Stomach (tissue), 9 donors: ENCODE data around the gene TRAM2. TPM values are rescaled to one million over a fixed set of nuclear protein-coding genes. Genes with fewer than 3 reads are reported as not detected.

Experiments
- DNase-seq, 2 donors: peaks; one replicate each; pipeline versions ENCODE4 v3.0.0 to v3.0.0-alpha.2; 2013 to 2019
- H3K27ac ChIP-seq, 5 donors: fragments of 200-600 bp in 4 of 5; sonication (generic) in 4 of 5; one replicate each; pipeline ENCODE4 v1.5.1; 2013 to 2019; ENCODE audit warnings: mild to moderate bottlenecking in 1 of 5, moderate library complexity in 1 of 5
- H3K27me3 ChIP-seq, 3 donors: fragments of 200-600 bp; sonication (generic); one replicate each; pipeline ENCODE4 v1.5.1; 2017 to 2019; ENCODE audit warnings: mixed run types in 1 of 3
- H3K36me3 ChIP-seq, 4 donors: fragments of 200-600 bp; sonication (generic); 1 replicate in 3 of 4; 2 replicates in 1 of 4; pipeline ENCODE4 v1.5.1; 2016 to 2019
- H3K4me1 ChIP-seq, 4 donors: fragments of 200-600 bp; sonication (generic); one replicate each; pipeline ENCODE4 v1.5.1; 2016 to 2019
- H3K4me3 ChIP-seq, 4 donors: fragments of 200-600 bp; sonication (generic) in 3 of 4; one replicate each; pipeline ENCODE4 v1.5.1; 2016 to 2019; ENCODE audit warnings: mild to moderate bottlenecking in 1 of 4
- H3K9me3 ChIP-seq, 4 donors: fragments of 200-600 bp; sonication (generic); one replicate each; pipeline ENCODE4 v1.5.1; 2016 to 2019
- CTCF ChIP-seq, 7 experiments: fragments of 450-650 bp in 4 of 7; fragments of 200-600 bp in 3 of 7; sonication (generic) in 3 of 7; IDR thresholded peaks; one replicate each; pipeline ENCODE4 v1.5.1; 2016 to 2019; ENCODE audit warnings: antibody characterized with exemption in 7 of 7, control low read depth in 2 of 7, mild to moderate bottlenecking in 1 of 7
- EP300 ChIP-seq: sonication (generic); formaldehyde crosslinking; IDR thresholded peaks from one replicate; pipeline ENCODE4 v1.6.1; 2017; ENCODE audit warnings: antibody characterized with exemption
- POLR2A ChIP-seq, 4 donors: fragments of 450-650 bp; IDR thresholded peaks; one replicate each; pipeline ENCODE4 v1.6.1; 2016; ENCODE audit warnings: antibody characterized with exemption in 4 of 4, control low read depth in 2 of 4, mild to moderate bottlenecking in 1 of 4, moderate library complexity in 1 of 4
- POLR2AphosphoS5 ChIP-seq, 3 donors: sonication (generic); formaldehyde crosslinking; IDR thresholded peaks; one replicate each; pipeline ENCODE4 v1.6.1; 2016; ENCODE audit warnings: antibody characterized with exemption in 3 of 3
- WGBS, 5 donors: extraction: QIAGEN DNeasy Blood & Tissue Kit in 3 of 5; methylation state at CpG; one replicate each; pipeline versions ENCODE4 v1.1.5 to v1.1.7; 2013 to 2018; 5-methylcytosine and 5-hydroxymethylcytosine counted together
- intact Hi-C: fragments of 100-400 bp; cut with DNase I; formaldehyde crosslinking; loops from one replicate; pipeline ENCODE4 v1.15.1; 2023; ENCODE audit warnings: low total_unique reads
- polyA plus RNA-seq, 3 donors: library from polyadenylated mRNA; stranded (reverse); fragments of 200-250 nt; gene quantifications; one replicate each; pipeline ENCODE4 v1.2.3, GENCODE V29; 2013
- total RNA-seq, 5 donors: library from RNA; depleted of rRNA; stranded (reverse); fragments of >200 nt; gene quantifications; one replicate each; pipeline versions ENCODE4 v1.1.0 to v1.2.3, GENCODE V29; 2014 to 2016
- donor health status: healthy with polysubstance abuse.
- donor health status: Bipolar disorder and iron deficiency.
- donor health status: healthy.

Gene TRAM2
- total and polyA plus RNA-seq, 8 donors, result 1.4 to 14.1 (median 4.3) TPM

GRCh38 chr6:52597738-52598122 lies 20.9 kb upstream of the TRAM2 start:
- Histone ChIP-seq H3K4me3 (no peak overlapping the region), H3K9me3 (no peaks in the 10 kb centered on the region), H3K36me3 (no peaks in the 10 kb centered on the region), H3K27ac (peak overlapping the region in 2 of 5 donors; percentile 78), H3K4me1 (peaks cover 0 to 41% (median 25%) of the 10 kb centered on the region in 4 donors), H3K27me3 (no peaks in the 10 kb centered on the region)
- intact Hi-C loops, result loop anchor here (10.0 kb wide), 1 partner anchor 183 kb away; no protein-coding TSS in a partner anchor
- TF ChIP-seq EP300 (no peak), POLR2AphosphoS5 (IDR thresholded peaks at IDR 0.05) (no peak), CTCF (IDR thresholded peaks at IDR 0.05) (no peak), POLR2A (IDR thresholded peaks at IDR 0.05) (no peak)
- DNase-seq, result no peak

- intact Hi-C loops, result loop anchor here (10.0 kb wide), 1 partner anchor 182 kb away; no protein-coding TSS in a partner anchor
- peaks cover 0 to 41% (median 25%) of the 10 kb centered on the region in 4 donors for H3K4me1 ChIP-seq
- 48 to 68% (median 52%) methylated on average over 2 of the region's 2 CpGs for whole genome bisulfite sequencing, 5 donors
- H3K36me3 ChIP-seq, result no peaks in the 10 kb centered on the region
- TF ChIP-seq POLR2AphosphoS5 (IDR thresholded peaks at IDR 0.05) (no peak), EP300 (no peak), CTCF (IDR thresholded peaks at IDR 0.05) (no peak), POLR2A (IDR thresholded peaks at IDR 0.05) (no peak)
- H3K27ac ChIP-seq, result peak overlapping the region in 4 of 5 donors; percentile 32 to 78 (median 74)
- H3K27me3 ChIP-seq, result no peaks in the 10 kb centered on the region
- DNase-seq, result no peak
- no peaks in the 10 kb centered on the region for H3K9me3 ChIP-seq
- H3K4me3 ChIP-seq, result no peak overlapping the region
These were observed 19.6 kb upstream of the TRAM2 start for GRCh38 chr6:52596371-52597028.

- Histone ChIP-seq H3K4me3 (no peak overlapping the region), H3K4me1 (peaks cover 0 to 41% (median 25%) of the 10 kb centered on the region in 4 donors), H3K9me3 (no peaks in the 10 kb centered on the region), H3K27me3 (no peaks in the 10 kb centered on the region), H3K36me3 (no peaks in the 10 kb centered on the region), H3K27ac (peak overlapping the region; percentile 1 to 78 (median 69))
- TF ChIP-seq EP300 (no peak), POLR2AphosphoS5 (IDR thresholded peaks at IDR 0.05) (no peak), CTCF (IDR thresholded peaks at IDR 0.05) (no peak), POLR2A (IDR thresholded peaks at IDR 0.05) (no peak)
- intact Hi-C loops, result loop anchor here (10.0 kb wide), 1 partner anchor 181 kb away; no protein-coding TSS in a partner anchor
- DNase-seq, result no peak
These were observed 18.9 kb upstream of the TRAM2 start for GRCh38 chr6:52595796-52596130.

- Histone ChIP-seq H3K27ac (peak overlapping the region; percentile 32 to 78 (median 69)), H3K9me3 (no peaks in the 10 kb centered on the region), H3K27me3 (no peaks in the 10 kb centered on the region), H3K4me1 (peaks cover 0 to 46% (median 25%) of the 10 kb centered on the region in 4 donors), H3K4me3 (no peak overlapping the region), H3K36me3 (no peaks in the 10 kb centered on the region)
- DNase-seq, result peak in 1 of 2 donors; percentile 86
- intact Hi-C loops, result loop anchor here (10.0 kb wide), 1 partner anchor 180 kb away; no protein-coding TSS in a partner anchor
- 45 to 56% (median 49%) methylated on average over 7 of the region's 7 CpGs for WGBS, 5 donors
- TF ChIP-seq CTCF (IDR thresholded peaks at IDR 0.05), result no peak
- TF ChIP-seq EP300, result no peak
- no peak for TF ChIP-seq POLR2A (IDR thresholded peaks at IDR 0.05)
- TF ChIP-seq POLR2AphosphoS5 (IDR thresholded peaks at IDR 0.05), result peak in 1 of 3 donors; percentile 61
These were observed 18.3 kb upstream of the TRAM2 start for GRCh38 chr6:52595000-52595795.
